ENCODE measurements around the gene HERC5. TPM values are rescaled to one million over a fixed set of nuclear protein-coding genes. Genes with fewer than 3 reads are reported as not detected.

Gene HERC5
- total RNA-seq, 2 donors from 2014 or later, result 21.1 to 49.9 TPM

GRCh38 chr4:88514557-88515511, 57.9 kb downstream of the HERC5 start:
- no peaks in the 10 kb centered on the region for H3K9me3 Mint-ChIP-seq

GRCh38 chr4:88516746-88517145, 59.8 kb downstream of the HERC5 start:
- Mint-ChIP-seq H3K27ac (no peak overlapping the region), H3K4me1 (ENCODE audit: low read depth) (peaks cover 8% of the 10 kb centered on the region)
- ATAC-seq (replicated peaks in 1 of 2), result no peak

More at GRCh38 chr4:88514557-88515511, 57.9 kb downstream of the HERC5 start:
- H3K27ac Mint-ChIP-seq, result no peak overlapping the region
- no peak for DNase-seq
- peaks cover 10% of the 10 kb centered on the region for H3K27me3 Mint-ChIP-seq (ENCODE audit: low read depth)
- no peak overlapping the region for H3K4me3 Mint-ChIP-seq
- ATAC-seq (replicated peaks in 1 of 2), result no peak
- no peaks in the 10 kb centered on the region for H3K36me3 Mint-ChIP-seq (ENCODE audit: insufficient read depth in 2 of 2)
- no peaks in the 10 kb centered on the region for H3K4me1 Mint-ChIP-seq (ENCODE audit: low read depth)

GRCh38 chr4:88517825-88518224, 60.9 kb downstream of the HERC5 start:
- Mint-ChIP-seq H3K27ac (no peak overlapping the region), H3K27me3 (ENCODE audit: low read depth) (peaks cover 8% of the 10 kb centered on the region), H3K4me3 (no peak overlapping the region), H3K9me3 (no peaks in the 10 kb centered on the region), H3K4me1 (ENCODE audit: low read depth) (peaks cover 15% of the 10 kb centered on the region), H3K36me3 (ENCODE audit: insufficient read depth in 2 of 2) (peaks cover 2 to 7% of the 10 kb centered on the region in 2 donors)
- ATAC-seq (replicated peaks in 1 of 2) (no peak), DNase-seq (no peak)

More at GRCh38 chr4:88516746-88517145, 59.8 kb downstream of the HERC5 start:
- H3K4me3 Mint-ChIP-seq, result no peak overlapping the region
- H3K9me3 Mint-ChIP-seq, result no peaks in the 10 kb centered on the region
- peaks cover 10% of the 10 kb centered on the region for H3K27me3 Mint-ChIP-seq (ENCODE audit: low read depth)
- no peak for DNase-seq
- peaks cover 0 to 5% of the 10 kb centered on the region in 2 donors for H3K36me3 Mint-ChIP-seq (ENCODE audit: insufficient read depth in 2 of 2)

- no peak overlapping the region for H3K27ac Mint-ChIP-seq
- H3K4me3 Mint-ChIP-seq, result no peak overlapping the region
- H3K4me1 Mint-ChIP-seq (ENCODE audit: low read depth), result peaks cover 15% of the 10 kb centered on the region
- no peaks in the 10 kb centered on the region for H3K9me3 Mint-ChIP-seq
- no peaks in the 10 kb centered on the region for H3K27me3 Mint-ChIP-seq (ENCODE audit: low read depth)
- peaks cover 3 to 8% of the 10 kb centered on the region in 2 donors for H3K36me3 Mint-ChIP-seq (ENCODE audit: insufficient read depth in 2 of 2)
- ATAC-seq (replicated peaks in 1 of 2), result no peak
- DNase-seq, result no peak
Observed at GRCh38 chr4:88518911-88519310, 62.0 kb downstream of the HERC5 start.

- peak; percentile 31 to 32 for ATAC-seq (replicated peaks in 1 of 2)
- peaks cover 3 to 8% of the 10 kb centered on the region in 2 donors for H3K36me3 Mint-ChIP-seq (ENCODE audit: insufficient read depth in 2 of 2)
Observed at GRCh38 chr4:88522702-88523324, 65.9 kb downstream of the HERC5 start.

GRCh38 chr4:88523325-88524129, 66.6 kb downstream of the HERC5 start, which contains the start of gene PYURF:
TSS of gene PYURF (minus strand) at chr4:88523776. CDS start at chr4:88523700, 76 bp downstream.
- peak; percentile 86 to 88 for ATAC-seq (replicated peaks in 1 of 2)
- no peaks in the 10 kb centered on the region for H3K27me3 Mint-ChIP-seq (ENCODE audit: low read depth)
- peaks cover 3 to 8% of the 10 kb centered on the region in 2 donors for H3K36me3 Mint-ChIP-seq (ENCODE audit: insufficient read depth in 2 of 2)
- no peaks in the 10 kb centered on the region for H3K9me3 Mint-ChIP-seq
- peaks cover 54% of the 10 kb centered on the region for H3K4me1 Mint-ChIP-seq (ENCODE audit: low read depth)
- DNase-seq, result peak; percentile 85 to 87
- H3K4me3 Mint-ChIP-seq, result peak within 1 kb of the TSS; percentile 95 to 96
- peak within 1 kb of the TSS; percentile 93 for H3K27ac Mint-ChIP-seq

More at GRCh38 chr4:88522702-88523324, 65.9 kb downstream of the HERC5 start:
- Mint-ChIP-seq H3K9me3 (no peaks in the 10 kb centered on the region), H3K4me1 (ENCODE audit: low read depth) (peaks cover 48% of the 10 kb centered on the region), H3K4me3 (peak overlapping the region; percentile 95 to 96), H3K27ac (peak overlapping the region; percentile 90), H3K27me3 (ENCODE audit: low read depth) (no peaks in the 10 kb centered on the region)
- DNase-seq, result peak; percentile 46

- no peak for DNase-seq
- H3K36me3 Mint-ChIP-seq (ENCODE audit: insufficient read depth in 2 of 2), result peaks cover 3 to 8% of the 10 kb centered on the region in 2 donors
- H3K27ac Mint-ChIP-seq, result peak overlapping the region; percentile 93
- no peaks in the 10 kb centered on the region for H3K27me3 Mint-ChIP-seq (ENCODE audit: low read depth)
- peak overlapping the region; percentile 95 to 96 for H3K4me3 Mint-ChIP-seq
- ATAC-seq (replicated peaks in 1 of 2), result no peak
- no peaks in the 10 kb centered on the region for H3K9me3 Mint-ChIP-seq
- H3K4me1 Mint-ChIP-seq (ENCODE audit: low read depth), result peaks cover 54% of the 10 kb centered on the region
Observed at GRCh38 chr4:88524171-88524570, 67.3 kb downstream of the HERC5 start.

GRCh38 chr4:88526221-88526815, 69.4 kb downstream of the HERC5 start:
- Mint-ChIP-seq H3K36me3 (ENCODE audit: insufficient read depth in 2 of 2) (peaks cover 3 to 5% of the 10 kb centered on the region in 2 donors), H3K9me3 (no peaks in the 10 kb centered on the region), H3K27me3 (ENCODE audit: low read depth) (no peaks in the 10 kb centered on the region), H3K4me3 (peak overlapping the region in 1 of 2 donors; percentile 59), H3K4me1 (ENCODE audit: low read depth) (peaks cover 48% of the 10 kb centered on the region), H3K27ac (peak overlapping the region; percentile 74)
- peak in 1 of 2 donors; percentile 5 for ATAC-seq (replicated peaks in 1 of 2)
- DNase-seq, result no peak

GRCh38 chr4:88527787-88528186, 70.9 kb downstream of the HERC5 start:
- Mint-ChIP-seq H3K36me3 (ENCODE audit: insufficient read depth in 2 of 2) (peaks cover 1% of the 10 kb centered on the region in 2 donors), H3K9me3 (no peaks in the 10 kb centered on the region), H3K27ac (no peak overlapping the region), H3K4me3 (no peak overlapping the region), H3K4me1 (ENCODE audit: low read depth) (peaks cover 39% of the 10 kb centered on the region), H3K27me3 (ENCODE audit: low read depth) (no peaks in the 10 kb centered on the region)
- DNase-seq (no peak), ATAC-seq (replicated peaks in 1 of 2) (no peak)

- no peak for DNase-seq
- Mint-ChIP-seq H3K27me3 (ENCODE audit: low read depth) (no peaks in the 10 kb centered on the region), H3K4me1 (ENCODE audit: low read depth) (peaks cover 42% of the 10 kb centered on the region), H3K27ac (no peak overlapping the region), H3K36me3 (ENCODE audit: insufficient read depth in 2 of 2) (no peaks in the 10 kb centered on the region), H3K9me3 (no peaks in the 10 kb centered on the region), H3K4me3 (no peak overlapping the region)
- ATAC-seq (replicated peaks in 1 of 2), result no peak
Observed at GRCh38 chr4:88528861-88529260, 71.9 kb downstream of the HERC5 start.

- DNase-seq, result no peak
- H3K27ac Mint-ChIP-seq, result no peak overlapping the region
- no peaks in the 10 kb centered on the region for H3K36me3 Mint-ChIP-seq (ENCODE audit: insufficient read depth in 2 of 2)
- ATAC-seq (replicated peaks in 1 of 2), result no peak
- H3K4me3 Mint-ChIP-seq, result no peak overlapping the region
- no peaks in the 10 kb centered on the region for H3K9me3 Mint-ChIP-seq
- no peaks in the 10 kb centered on the region for H3K27me3 Mint-ChIP-seq (ENCODE audit: low read depth)
- peaks cover 40% of the 10 kb centered on the region for H3K4me1 Mint-ChIP-seq (ENCODE audit: low read depth)
Observed at GRCh38 chr4:88531549-88531948, 74.6 kb downstream of the HERC5 start.

GRCh38 chr4:88533088-88533790, 76.3 kb downstream of the HERC5 start:
- Mint-ChIP-seq H3K27me3 (ENCODE audit: low read depth) (no peaks in the 10 kb centered on the region), H3K4me3 (no peak overlapping the region), H3K9me3 (no peaks in the 10 kb centered on the region), H3K4me1 (ENCODE audit: low read depth) (peaks cover 27% of the 10 kb centered on the region), H3K27ac (no peak overlapping the region), H3K36me3 (ENCODE audit: insufficient read depth in 2 of 2) (no peaks in the 10 kb centered on the region)
- no peak for ATAC-seq (replicated peaks in 1 of 2)
- DNase-seq, result no peak

All from activated T-cell treated with anti-CD3 and anti-CD28 coated beads, Interleukin-2, amount 50 U/mL, for 72 hours (primary cell).